DMS53 (cell line): ENCODE measurements around the gene SLC1A2.

Source experiments
- DNase-seq: peaks from one replicate; lab custom pipeline; 2025; lab: John Stamatoyannopoulos, UW

Gene SLC1A2

DNA sequence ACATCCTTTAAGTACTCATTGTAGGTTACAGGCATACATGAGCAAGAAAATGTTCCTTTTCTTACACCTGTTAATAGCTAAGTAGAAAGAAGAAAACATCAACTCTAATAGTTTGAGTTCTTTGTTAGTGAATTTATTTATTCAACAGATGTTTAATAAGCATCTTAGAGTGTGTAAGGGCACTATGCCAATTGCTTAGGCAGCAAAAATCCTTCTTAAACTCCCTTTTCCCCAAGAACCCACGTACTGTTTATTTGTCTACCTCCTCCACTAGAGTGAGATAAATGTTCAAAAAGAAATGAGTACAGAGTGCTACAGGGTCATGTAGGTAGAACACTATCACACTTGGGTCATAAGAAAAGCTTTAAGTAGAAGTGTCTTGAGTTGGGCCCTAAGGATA, 149.0 kb downstream of the SLC1A2 start:
- DNase-seq: no peak

DNA sequence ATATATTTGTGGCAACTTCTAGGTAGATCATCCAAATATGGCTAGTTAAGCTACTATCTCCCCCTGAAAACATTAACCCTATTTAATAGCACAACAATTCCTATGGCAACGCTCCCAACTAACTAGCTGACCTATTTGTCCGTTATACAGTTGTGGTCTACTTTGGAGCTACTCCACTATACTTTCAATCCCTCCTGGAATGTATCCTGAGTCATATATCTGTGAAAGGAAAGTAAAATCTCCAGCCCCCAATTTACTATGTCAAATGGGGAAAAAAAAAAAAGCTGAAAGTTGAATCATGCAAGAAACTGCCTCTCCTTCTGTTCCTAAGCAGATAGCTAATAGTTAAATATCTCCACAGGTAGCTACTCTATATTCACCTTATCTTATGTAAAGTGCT, 151.9 kb downstream of the SLC1A2 start:
- DNase-seq: no peak

DNA sequence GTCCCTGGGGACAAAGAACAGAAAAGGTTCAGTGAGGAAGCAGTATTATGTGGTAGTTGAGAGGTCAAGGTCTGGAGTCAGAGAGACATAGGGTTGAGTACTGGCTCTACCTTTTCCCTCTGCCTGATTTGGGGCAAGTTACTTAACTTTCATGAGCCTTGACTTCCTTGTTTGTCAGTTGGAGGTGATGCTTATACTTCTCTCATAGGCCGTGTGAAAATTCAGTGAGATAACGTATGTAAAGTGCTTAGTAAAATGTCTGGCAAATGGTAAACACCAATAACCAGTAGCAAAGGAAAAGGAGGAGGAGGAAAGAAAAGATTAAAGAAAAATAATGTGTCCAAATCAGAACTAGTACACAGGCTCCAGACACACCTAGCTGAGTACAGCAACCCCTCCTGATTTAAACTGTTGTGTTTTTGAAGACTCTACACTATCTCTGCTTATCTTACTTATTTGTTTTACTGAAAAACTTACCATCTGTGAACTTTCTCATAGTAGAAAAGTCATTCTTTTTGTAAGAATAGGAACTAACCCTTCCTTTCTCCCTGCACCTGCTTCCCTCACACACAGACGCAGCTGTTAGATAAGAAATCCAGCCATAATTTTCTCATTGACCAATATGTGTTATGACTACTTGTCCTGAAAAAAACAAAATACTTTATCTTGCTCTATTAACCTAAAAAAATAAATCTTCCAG, 153.5 kb downstream of the SLC1A2 start:
- DNase-seq: no peak

DNA sequence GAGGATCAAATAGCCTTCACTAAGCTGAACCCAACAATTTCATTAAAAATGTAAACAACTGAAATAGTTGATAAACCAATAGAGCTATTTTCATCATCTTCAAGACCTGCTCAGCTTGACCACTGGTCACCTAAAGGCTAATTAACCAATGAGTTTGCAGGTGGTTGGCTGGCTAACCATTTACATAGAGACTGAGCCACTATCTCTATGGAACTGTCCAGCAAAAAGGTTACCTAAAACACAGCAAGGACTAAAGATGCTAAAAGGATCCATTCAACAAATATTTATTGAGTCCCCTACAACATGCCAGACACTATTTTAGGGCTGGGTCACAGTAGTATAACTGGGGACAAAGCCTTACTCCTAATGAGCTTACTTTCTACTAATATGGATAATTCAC, 156.6 kb downstream of the SLC1A2 start:
- DNase-seq: no peak

DNA sequence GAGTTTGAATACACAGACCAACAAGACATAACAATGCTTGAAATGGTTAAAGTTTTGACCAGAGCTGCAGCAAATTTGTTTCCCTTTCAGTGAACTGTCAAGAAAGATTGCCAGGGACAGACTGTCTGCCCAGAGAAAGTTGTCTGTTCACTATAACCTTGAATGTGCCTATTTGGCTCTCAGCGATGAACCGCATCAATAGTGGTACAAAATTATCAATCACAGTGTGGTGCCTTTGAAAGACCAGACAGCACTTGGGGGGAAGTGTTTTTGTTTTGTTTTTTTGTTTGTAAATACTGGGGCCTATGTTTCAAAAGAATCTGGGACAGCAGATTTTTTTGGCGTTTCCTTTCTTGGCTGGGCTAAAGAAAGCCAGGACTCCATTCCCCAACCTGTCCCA, 157.3 kb downstream of the SLC1A2 start:
- DNase-seq: no peak

DNA sequence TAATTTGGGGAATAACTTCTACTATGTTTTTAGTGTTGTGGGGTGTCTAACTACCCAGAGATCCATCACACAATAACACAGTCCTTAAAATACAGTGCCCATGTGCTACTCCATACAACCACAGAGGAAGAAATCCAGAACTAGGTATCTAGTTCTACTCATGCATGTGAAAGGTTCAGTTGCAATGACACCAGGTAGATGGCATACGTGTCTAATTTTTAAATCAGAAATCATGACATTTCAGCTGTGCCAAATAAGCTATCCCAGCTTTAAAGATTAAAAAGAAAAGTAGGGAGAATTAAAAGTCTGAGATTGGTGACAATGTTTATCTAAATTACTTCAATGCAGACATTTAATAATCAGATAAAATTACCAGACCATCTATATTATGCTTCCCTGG, 158.2 kb downstream of the SLC1A2 start:
- DNase-seq: peak; percentile 26

DNA sequence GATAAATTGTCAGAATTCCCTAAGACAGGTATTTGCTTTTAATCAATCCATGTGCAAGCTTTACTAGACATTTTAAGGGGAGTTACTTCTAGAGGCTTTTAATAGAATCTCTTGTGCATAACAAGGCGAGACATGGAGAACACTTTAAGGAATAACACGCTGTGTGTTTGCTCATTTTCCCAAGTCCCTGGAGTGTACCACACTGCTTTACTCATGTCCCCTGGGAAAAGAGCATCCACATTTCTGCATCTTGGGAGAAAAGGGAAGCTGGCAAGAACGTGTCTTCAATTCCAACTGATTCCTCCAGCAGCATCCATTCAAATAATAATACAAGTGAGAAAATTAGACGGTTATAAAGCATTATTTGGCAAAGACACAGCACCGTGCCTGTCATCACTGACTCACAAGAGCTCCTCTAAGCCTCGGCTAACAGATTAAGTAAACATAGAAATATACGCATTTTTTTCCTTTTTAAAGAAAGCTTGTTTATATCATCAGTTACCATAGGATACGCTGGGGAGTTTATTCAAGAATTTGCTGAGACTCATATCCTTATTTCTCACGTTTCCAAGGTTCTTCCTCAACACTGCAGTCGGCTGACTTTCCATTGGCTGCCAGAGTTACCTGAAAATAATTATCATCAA, 158.9 kb downstream of the SLC1A2 start:
- peak; percentile 78 for DNase-seq

DNA sequence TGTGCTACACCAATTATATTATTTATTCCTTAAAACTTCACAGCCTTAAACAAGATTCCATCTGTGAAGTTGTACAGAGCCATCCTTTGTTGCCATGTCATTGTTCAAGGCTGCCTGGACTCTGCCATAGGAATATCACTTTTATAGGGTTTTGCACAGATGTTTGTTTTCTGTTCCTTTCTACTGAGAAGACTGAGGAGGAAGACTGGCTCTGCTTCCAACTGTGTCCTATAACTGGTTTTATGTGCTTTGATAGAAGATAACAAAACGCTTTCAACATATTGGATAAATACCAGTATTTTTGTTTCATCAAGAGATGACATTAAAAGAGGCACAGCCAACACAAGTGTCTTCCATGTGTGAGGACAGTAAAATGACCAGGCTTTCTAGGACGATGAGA, 159.8 kb downstream of the SLC1A2 start:
- DNase-seq: no peak

DNA sequence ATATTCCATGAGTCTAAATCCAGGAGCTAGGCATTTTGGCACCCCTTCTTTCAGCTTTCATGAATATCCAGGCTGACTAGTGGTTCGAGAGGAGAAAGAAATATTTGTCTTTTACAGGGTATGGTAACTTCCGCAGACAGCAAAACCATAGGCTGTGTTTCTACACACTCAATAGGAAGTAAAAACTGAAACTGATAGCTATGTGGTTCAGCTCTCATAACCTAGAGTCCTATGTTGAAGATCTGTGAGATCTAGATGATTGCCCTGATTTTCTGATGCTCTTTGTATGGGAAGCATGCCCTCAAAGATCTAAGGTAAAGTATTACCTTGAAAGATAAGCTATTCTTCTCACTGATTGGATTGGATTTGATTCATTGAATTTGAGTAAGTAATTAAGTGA, 162.1 kb downstream of the SLC1A2 start:
- DNase-seq: no peak

DNA sequence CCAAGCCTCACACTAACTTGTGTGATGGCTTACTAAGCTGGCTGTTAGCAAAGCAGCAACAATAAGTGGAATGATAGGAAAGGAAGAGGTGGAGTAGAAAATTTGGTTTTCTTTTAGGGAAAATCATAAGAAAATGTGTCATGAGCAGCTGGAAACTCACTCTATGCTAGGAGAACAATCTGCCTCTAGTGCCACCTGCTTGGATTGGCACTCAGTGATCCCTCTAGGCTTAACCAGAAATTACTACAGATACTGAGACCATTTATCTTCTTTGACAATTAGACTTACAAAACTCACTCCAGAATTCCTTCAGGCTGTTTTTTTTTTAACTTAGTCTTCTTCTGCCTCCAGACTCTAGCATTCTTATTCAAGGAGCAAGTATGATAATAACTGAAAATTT, 163.1 kb downstream of the SLC1A2 start:
- DNase-seq: no peak

DNA sequence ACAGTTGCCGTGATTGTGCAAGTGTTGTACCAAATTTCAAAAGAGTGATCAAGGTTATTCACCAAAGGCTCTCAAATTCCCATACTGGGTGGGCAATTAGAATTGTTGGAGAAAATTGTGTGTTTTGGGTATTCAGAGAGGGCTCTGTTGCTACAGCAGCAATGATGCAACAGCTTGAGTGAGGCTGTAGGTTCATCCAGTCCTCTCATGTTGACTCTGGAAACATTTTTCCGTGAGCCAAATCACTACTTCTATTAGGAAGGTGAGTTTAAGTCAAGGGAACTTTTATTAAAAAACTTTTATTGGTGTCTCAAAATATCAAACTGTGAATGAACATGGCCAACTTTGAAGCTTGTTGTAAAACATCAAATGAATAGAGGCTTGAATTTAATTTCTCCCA, 163.8 kb downstream of the SLC1A2 start:
- DNase-seq: no peak

DNA sequence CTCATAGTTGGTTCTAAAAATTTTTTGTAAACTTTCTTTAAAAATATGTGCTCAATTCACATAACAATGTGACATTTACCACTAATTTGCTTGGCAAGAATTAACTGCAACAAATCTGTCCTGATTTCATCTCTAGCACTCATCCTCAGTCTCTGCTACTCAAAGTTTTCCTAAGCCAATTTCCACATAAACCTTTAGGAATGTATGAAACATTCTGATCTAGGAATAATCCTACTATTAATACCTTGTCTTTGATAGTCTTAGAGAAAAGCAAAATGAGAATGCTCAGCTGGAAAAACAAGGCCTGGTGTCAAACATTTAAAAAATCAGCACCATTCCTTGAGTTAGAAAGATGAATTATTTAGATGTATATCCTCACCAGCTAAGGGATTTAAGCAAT, 166.1 kb downstream of the SLC1A2 start:
- no peak for DNase-seq

DNA sequence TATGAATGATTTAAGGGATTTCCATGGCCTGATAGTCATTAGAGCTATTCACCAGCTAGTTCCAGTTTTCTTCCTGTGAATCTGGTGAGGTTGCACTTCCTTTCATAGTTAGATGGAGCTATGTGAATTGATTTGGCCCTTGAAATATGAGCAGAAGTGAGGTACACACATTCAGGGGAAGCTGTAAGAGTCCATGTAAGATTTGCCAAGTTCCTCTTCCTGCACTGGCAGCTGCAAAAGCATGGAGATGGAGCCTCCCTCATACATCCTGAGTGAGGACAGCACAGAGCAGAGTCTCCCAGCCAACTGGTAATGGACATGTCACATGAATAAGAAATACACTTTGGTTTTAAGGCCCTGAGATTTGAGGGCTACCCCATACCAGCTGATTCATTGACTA, 168.7 kb downstream of the SLC1A2 start:
- no peak for DNase-seq

DNA sequence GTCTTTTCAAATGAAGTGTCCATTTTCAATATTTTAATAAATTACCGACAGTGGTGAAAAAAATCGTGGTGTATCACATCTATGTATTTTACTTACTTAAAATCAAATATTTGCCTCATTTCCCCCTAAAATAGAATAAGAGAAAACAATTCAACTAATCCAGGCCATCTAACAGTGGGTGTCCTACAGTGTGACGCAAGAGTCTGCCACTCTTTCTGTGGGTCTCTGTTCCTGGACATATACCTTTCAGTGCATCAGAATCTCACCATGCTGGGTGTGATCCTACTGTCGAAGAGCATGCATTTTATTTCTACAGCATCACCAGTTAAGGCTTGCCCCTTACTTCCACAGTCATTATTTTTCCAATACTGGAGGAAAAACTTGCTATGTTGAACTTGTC, 169.2 kb downstream of the SLC1A2 start:
- no peak for DNase-seq

DNA sequence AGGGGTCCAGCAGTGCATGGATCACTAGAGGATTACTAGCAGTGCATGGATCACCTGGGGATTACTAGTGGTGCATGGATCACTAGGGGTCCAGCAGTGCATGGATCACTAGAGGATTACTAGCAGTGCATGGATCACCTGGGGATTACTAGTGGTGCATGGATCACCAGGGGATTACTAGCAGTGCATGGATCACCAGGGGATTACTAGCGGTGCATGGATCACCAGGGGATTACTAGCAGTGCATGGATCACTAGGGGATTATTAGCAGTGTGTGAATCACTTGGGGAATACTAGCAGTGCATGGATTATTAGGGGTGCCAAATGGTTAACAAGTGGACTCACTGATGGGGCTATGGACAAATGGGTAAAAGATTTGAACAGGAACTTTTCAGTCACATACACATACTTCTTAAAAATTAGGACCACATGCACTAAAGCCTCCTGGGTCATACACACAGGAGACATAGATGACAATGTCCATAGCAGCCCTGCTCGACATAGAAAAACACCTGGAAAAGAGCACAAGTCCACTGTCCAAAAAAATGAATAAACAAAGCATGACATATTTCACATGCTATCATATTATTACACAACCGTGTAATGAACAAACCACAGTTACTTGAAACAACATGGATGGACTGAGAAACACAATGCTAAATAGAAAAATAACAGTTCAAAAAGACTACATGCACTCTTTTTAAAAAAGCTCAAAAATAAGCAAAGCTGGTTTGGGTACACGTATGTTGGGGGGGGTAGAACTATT, 170.6 kb downstream of the SLC1A2 start:
- no peak for DNase-seq

DNA sequence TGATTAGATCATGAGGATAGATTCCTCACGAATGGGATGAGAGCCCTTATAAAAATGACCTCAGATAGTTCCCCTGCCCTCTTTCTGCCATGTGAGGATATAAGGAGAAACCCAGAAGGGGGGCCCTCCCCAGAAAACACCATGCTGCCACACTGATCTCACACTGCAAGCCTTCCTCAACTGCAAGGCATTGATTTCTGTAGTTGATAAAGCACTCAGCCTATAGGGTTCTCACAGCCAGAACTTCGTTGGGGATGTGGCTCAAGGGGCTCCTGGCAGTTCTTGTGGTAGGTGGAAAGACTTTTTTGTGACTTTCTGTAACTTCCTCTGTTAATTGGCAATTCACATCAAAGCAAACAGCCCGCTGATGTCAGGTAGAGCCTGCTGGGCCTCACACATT, 171.5 kb downstream of the SLC1A2 start:
- DNase-seq: no peak

DNA sequence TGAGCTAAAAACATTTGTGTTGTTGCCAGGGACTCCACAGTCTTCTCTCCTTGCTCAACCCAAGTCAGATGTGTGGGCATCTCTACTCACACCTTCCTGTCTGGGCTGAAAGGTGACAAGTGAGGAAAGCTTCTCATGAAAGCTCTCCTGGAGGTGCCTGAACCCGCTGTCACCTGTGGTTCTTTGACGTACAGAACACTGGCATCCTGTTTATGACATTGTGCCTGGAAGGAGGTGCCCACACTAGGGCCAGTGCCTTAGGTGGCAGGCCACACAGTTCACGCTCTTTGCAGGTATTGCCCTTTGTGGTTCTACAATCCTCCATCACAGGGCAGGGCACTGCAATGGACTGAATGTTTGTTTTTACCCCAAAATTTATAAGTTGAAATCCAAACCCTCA, 171.9 kb downstream of the SLC1A2 start:
- no peak for DNase-seq

DNA sequence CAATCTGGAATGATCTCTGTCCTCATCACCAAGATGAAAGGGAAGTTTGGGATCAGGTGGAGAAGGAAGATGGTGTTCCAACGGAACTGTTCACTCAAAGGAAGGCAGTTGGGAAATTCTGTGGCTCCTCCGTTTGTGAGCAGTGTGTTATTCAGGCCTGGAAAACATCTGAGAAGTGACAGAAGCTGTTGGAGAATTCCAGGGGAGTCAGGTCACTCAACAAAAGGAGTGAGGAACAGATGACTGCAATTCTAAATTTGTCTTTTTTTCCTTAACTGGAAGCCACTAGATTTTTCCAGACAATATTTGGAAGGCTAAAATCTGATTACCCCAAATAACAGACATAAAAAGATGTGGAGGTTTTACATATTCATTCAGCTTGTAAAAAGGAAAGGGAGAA, 172.6 kb downstream of the SLC1A2 start:
- DNase-seq: no peak

DNA sequence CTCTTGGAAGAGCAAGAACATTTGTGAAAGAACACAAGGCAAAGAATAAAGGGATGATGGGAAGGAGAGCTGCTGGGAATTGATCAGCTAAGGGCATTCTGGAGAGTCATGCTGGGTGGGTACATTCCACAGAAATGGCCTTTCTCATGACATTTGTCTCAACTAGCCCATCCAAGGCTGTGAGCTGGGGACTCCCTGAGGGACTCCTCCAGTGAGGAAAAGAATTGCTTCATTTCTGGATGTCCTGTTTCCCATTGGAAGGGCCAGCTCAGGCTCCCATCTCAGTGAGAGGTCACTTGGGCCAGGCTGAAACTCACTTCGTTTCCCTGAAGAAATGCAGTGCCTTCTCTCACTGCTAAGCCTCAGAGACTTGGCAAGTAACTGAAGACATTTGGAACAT, 173.6 kb downstream of the SLC1A2 start:
- DNase-seq: no peak

DNA sequence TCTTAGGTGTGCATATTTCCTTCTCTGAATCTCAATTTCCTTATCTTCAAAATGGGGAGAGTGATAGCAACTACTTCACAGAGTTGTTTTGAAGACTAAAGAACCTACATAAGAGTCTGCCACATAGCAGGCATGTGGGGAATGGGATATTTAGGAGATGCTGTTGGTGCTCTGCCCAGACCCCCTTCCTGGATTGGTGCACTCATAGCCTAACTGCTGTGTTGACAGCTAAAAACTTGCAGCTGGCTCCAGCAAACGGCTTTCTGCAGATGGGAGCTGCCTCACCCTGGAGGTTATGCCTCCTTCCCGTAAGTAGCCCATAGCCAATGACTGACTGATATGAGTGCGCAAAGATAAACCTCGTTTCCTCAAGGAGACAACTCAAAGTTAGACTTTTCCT, 174.3 kb downstream of the SLC1A2 start:
- no peak for DNase-seq

DNA sequence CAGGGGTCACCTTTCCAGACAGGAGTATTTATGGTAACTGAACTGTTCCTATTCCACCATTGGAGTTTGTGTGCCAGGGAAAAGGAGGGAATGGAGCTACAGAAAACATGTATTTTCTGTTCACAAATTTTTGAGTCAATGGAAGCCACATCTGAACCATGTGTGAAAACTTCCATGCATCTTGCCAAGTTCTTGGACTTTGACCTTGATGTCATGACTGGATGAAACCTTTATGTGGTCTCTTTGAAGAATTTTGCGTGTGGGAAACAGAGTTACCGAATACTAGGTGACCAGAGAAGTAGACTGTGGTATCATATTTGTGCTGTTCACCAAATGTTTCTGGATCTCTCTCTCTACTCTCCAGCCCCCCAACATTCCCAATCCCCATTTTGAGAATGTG, 175.6 kb downstream of the SLC1A2 start:
- DNase-seq: no peak

DNA sequence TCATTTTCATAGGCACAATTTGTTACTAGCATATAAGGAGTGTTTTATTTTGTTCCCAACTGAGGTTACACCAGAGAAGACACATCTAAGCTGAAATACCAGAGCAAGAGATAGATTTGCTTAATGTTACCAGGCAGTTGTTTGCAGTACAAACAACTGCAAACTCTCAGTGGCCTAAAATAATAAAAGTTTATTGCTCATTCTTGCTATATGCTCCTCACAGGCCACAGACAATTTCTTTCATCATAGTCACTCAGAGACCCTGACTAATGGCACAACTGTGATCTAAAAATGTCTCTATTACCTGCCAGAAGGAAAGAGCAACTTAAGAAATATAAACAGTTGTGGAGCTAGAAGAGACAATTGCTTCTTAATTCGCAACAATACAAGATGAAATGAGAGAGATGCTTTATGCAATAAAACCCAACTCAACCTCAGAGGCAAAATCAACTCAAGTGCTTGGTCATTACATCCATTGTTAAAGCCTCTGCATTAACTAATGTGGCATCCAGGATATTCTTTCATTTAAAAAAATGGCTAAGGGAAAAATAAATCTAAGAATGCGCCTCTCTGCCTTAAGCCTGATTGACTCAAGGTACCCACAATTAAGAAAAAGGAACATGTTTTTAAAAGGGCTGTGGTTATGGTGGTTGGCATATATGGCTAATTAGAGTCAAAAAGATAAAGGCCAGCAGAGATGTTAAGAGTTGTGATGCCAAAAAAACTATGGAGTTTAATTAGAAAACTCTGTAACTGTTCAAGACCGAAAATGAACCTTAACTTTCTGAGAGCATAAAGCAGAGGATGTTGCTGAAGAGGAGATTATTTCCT, 176.7 kb downstream of the SLC1A2 start:
- DNase-seq: no peak

DNA sequence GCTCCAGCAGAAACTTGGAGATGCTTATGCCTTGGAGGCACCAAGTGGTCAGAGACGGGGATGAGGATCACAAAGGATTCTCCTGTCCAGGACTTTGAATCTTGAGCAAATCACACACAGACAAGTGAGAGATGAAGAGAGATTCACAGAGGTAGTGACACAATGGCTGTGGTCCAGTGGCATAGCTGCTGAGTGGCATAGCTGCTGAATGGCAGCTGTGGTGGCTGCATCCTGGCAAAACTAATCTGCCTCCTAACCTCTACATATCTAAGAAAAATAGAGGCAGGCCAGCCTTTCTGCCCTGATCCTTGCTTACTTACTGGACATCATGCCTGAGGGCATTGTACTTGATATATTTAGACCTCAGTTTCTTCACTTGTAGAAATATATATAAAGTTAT, 177.8 kb downstream of the SLC1A2 start:
- DNase-seq: no peak
